Cardiac fibroblast (primary cell): ENCODE data around the gene LTBP4.
"Not testable (repeated sequence)": the region's sequence is repeated elsewhere in the genome, so short reads cannot be mapped to it uniquely, and the experiment has no call there.

ENCODE experiments used
- DNase-seq, 2 donors: peaks; one replicate each; pipeline versions ENCODE4 v3.0.0 to v3.0.0-alpha.2; 2010; ENCODE audit warnings: low read depth in 2 of 2
- H3K4me3 ChIP-seq, 2 donors: replicated peaks in 1 of 2; 1 replicate in 1 of 2; 2 replicates in 1 of 2; pipeline ENCODE4 v1.5.1; 2011; ENCODE audit warnings: low read depth in 2 of 2, low read length in 2 of 2, mild to moderate bottlenecking in 2 of 2, moderate library complexity in 1 of 2
- TF ChIP-seq, protein P1 (sequence below): IDR thresholded peaks from one replicate; pipeline ENCODE4 v1.5.1; 2011; ENCODE audit warnings: low read depth, mild to moderate bottlenecking, low read length, inconsistent platforms

LTBP4 gene

DNA sequence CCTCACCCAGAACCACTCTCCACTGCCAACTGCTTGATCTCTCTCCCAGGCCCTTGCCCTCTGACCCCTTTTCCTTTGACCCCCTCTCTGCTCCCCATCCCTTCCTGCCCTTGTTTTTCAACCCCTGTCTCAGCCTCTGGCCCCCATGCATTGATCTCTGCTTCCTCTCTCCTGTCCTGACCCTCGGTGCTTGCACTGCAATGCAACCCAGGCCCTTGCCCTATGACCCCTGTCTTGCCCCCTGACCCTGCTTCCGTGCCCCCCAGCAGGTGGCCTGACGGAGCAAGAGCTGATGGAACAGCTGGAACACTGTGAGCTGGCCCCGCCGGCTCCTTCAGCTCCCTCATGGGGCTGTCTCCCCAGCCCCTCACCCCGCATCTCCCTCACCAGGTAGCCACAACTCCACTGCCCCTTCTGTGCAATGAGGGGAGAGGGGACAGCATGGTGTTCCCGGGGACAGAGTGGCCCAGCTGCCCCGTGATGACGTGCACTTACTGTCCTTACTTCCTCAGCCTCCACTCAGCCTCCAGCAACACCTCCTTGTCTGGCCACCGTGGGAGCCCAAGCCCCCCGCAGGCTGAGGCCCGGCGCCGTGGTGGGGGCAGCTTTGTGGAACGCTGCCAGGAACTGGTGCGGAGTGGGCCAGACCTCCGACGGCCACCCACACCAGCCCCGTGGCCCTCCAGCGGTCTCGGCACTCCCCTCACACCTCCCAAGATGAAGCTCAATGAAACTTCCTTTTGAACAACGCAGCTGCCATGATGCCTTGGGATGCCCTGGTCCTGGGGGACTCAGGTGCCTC is 10.5 kb upstream of the LTBP4 start:
- DNase-seq = no peak
- TF ChIP-seq, protein P1, sequence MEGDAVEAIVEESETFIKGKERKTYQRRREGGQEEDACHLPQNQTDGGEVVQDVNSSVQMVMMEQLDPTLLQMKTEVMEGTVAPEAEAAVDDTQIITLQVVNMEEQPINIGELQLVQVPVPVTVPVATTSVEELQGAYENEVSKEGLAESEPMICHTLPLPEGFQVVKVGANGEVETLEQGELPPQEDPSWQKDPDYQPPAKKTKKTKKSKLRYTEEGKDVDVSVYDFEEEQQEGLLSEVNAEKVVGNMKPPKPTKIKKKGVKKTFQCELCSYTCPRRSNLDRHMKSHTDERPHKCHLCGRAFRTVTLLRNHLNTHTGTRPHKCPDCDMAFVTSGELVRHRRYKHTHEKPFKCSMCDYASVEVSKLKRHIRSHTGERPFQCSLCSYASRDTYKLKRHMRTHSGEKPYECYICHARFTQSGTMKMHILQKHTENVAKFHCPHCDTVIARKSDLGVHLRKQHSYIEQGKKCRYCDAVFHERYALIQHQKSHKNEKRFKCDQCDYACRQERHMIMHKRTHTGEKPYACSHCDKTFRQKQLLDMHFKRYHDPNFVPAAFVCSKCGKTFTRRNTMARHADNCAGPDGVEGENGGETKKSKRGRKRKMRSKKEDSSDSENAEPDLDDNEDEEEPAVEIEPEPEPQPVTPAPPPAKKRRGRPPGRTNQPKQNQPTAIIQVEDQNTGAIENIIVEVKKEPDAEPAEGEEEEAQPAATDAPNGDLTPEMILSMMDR = no peak
- no peak overlapping the region for H3K4me3 ChIP-seq

- not testable (repeated sequence) for DNase-seq, H3K4me3 ChIP-seq
These were observed 9.4 kb upstream of the LTBP4 start for GRCh38 chr19:40591724-40592123.

DNA sequence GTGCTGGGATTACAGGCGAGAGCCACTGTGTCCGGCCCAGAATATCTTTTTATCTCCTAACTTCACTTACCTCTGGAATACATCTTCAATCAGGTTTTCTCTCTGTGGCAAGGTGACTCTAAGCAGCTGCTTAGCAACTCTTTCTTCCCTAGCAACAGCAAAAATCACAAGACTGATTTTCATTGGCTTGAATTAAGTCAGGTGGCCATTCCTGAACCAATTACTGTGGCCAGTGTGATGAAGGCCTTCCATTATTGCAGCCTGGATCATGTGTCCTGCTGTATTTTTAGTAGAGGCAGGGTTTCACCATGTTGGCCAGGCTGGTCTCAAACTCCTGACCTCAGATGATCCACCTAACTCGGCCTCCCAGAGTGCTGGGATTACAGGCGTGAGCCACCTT is 9.0 kb upstream of the LTBP4 start:
- TF ChIP-seq, protein P1 = no peak
- H3K4me3 ChIP-seq = no peak overlapping the region
- DNase-seq = peak; percentile 71 to 77

DNA sequence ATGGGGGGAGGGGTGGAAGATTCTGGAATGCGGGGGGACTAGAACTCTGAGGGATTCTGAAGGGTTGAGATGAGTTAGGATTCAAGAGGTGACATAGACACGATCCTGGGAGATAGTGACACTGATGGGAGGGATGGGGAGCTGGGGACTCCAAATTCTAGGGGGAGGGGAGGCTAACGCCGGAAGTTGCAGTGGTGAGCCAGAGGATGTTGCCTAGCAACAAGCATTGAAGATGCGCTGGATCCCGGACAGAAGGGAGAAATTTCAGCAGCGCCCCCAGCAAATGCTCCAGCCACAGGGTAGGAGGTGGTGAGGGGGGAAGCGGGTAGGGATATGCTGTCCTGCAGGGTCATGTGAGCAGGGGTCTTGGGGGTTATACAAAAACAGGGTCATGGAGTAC is 6.9 kb upstream of the LTBP4 start:
- TF ChIP-seq, protein P1 = no peak
- no peak overlapping the region for H3K4me3 ChIP-seq

GRCh38 chr19:40594657-40595091 is 6.5 kb upstream of the LTBP4 start:
- TF ChIP-seq, protein P1 = peak; percentile 20
- DNase-seq = peak in 1 of 2 donors; percentile 51
- H3K4me3 ChIP-seq = no peak overlapping the region

More for the DNA sequence above, 6.9 kb upstream of the LTBP4 start:
- DNase-seq = no peak

DNA sequence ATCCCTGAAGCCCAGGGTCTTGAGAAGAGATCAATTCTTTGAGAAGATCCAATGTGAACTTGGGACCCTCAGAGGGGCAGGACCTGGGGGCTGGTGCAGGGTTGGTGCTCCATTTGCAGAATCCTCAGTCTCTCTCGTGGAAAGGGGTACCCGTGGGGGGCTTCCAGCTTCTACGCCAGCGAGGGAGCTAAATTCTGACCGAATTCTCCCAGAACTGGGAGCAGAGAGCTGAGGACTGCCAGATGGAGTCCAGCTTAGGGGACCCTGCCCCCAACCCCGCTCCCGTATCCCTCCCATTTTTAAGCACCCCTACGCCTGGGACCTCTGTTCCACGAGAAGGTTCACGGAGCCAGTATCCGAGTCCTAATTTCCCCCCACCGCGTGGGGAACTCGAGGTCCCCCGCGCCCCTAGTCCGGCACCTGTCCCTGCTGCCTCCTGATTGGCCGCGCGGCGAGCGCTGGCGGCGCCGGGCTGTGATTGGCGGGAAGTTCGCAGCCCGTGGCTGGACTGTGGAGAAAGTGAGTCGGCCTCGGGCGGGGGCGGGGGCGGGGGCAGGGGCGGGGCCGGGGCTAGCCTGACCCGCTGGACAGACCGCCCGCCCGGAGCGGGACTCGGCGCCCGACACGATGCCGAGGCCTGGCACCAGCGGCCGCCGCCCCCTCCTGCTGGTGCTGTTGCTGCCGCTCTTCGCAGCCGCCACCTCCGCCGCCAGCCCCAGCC is 4.4 kb upstream of the LTBP4 start:
- peak overlapping the region in 1 of 2 donors; percentile 18 for H3K4me3 ChIP-seq
- TF ChIP-seq, protein P1 = no peak
- DNase-seq = peak; percentile 60 to 63

- DNase-seq = no peak
- H3K4me3 ChIP-seq = peak overlapping the region in 1 of 2 donors; percentile 18
- TF ChIP-seq, protein P1 = no peak
These were observed 3.8 kb upstream of the LTBP4 start for GRCh38 chr19:40597329-40597838.
